GM19239 (cell line): ENCODE data around the gene PNMT.

Experiments
- DNase-seq: peaks from one replicate; pipeline ENCODE4 v3.0.0; 2011; ENCODE audit warnings: low spot score; ENCODE audit not compliant: insufficient read length
- FAIRE-seq: peaks from 2 replicates; lab custom pipeline; 2011; peaks lifted over from hg19 to GRCh38; lab: Jason Lieb, UNC

Gene PNMT

GRCh38 chr17:39667945-39668924 is at the start of gene PNMT:
Gene PNMT (plus strand): TSS chr17:39668453. CDS start chr17:39668476, 23 bp downstream.
- DNase-seq (peak; percentile 76), FAIRE-seq (peak; percentile 84)

- DNase-seq (no peak), FAIRE-seq (no peak)
Observed at GRCh38 chr17:39618956-39619785, 49.1 kb upstream of the PNMT start.

- FAIRE-seq = no peak
- no peak for DNase-seq
Observed at GRCh38 chr17:39619786-39620101, 48.5 kb upstream of the PNMT start.

GRCh38 chr17:39621523-39622379 is 46.5 kb upstream of the PNMT start:
- peak; percentile 80 for FAIRE-seq
- peak; percentile 93 for DNase-seq

GRCh38 chr17:39622380-39623006 is 45.8 kb upstream of the PNMT start:
- DNase-seq (no peak), FAIRE-seq (peak; percentile 39)

GRCh38 chr17:39623356-39623950 is 44.8 kb upstream of the PNMT start:
- DNase-seq = peak; percentile 90
- peak; percentile 91 for FAIRE-seq

- DNase-seq (no peak), FAIRE-seq (no peak)
Observed at GRCh38 chr17:39624313-39624712, 43.9 kb upstream of the PNMT start.

- FAIRE-seq = no peak
- DNase-seq = no peak
Observed at GRCh38 chr17:39625198-39625785, 43.0 kb upstream of the PNMT start.

- no peak for FAIRE-seq
Observed at GRCh38 chr17:39626171-39627046, 41.8 kb upstream of the PNMT start, which contains the start of gene PPP1R1B. Gene PPP1R1B (plus strand): TSS chr17:39626952. CDS start chr17:39627393, 441 bp downstream.

GRCh38 chr17:39627047-39627711 is 41.1 kb upstream of the PNMT start:
- FAIRE-seq (no peak), DNase-seq (no peak)

More at GRCh38 chr17:39626171-39627046, 41.8 kb upstream of the PNMT start, which contains the start of gene PPP1R1B:
- no peak for DNase-seq

- no peak for DNase-seq
- FAIRE-seq = no peak
Observed at GRCh38 chr17:39627712-39628516, 40.3 kb upstream of the PNMT start.

GRCh38 chr17:39628655-39629493 is 39.4 kb upstream of the PNMT start:
- DNase-seq (no peak), FAIRE-seq (no peak)

- DNase-seq (no peak), FAIRE-seq (no peak)
Observed at GRCh38 chr17:39629494-39629880, 38.8 kb upstream of the PNMT start.

- no peak for FAIRE-seq
- no peak for DNase-seq
Observed at GRCh38 chr17:39629898-39630297, 38.4 kb upstream of the PNMT start.

GRCh38 chr17:39631403-39631802 is 36.9 kb upstream of the PNMT start:
- FAIRE-seq (no peak), DNase-seq (no peak)
